Epithelial cell of prostate (primary cell): Measurements from ENCODE around the gene SPEG.
A peak's percentile ranks its signal among the peaks of the same experiment; 100 is the strongest.

Experiments used
- DNase-seq: peaks from one replicate; pipeline ENCODE4 v3.0.0-alpha.2; 2011; ENCODE audit warnings: low read depth, low spot score
- H3K27ac ChIP-seq: fragments of 450-650 bp; 2 replicates; pipeline ENCODE4 v1.5.1; 2017; ENCODE audit warnings: mild to moderate bottlenecking

Gene SPEG

DNA sequence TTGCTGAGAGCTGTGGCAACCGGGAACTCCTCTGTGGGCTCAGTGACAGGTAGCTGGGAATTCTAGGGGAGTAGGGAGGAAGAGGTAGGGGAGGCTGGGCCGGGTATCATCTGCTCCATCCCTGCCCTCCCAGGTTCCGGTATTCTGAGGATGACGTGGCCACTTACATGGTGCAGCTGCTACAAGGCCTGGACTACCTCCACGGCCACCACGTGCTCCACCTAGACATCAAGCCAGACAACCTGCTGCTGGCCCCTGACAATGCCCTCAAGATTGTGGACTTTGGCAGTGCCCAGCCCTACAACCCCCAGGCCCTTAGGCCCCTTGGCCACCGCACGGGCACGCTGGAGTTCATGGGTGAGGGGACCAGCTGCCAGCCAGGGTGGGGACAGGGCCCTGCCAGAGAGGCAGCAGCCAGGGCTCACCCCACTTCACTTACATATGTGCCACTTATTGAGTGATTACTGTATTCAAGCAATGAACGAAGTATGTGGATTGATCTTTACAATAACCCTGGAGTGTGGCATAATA, 56.0 kb downstream of the SPEG start:
- no peak for DNase-seq
- H3K27ac ChIP-seq: no peak overlapping the region

DNA sequence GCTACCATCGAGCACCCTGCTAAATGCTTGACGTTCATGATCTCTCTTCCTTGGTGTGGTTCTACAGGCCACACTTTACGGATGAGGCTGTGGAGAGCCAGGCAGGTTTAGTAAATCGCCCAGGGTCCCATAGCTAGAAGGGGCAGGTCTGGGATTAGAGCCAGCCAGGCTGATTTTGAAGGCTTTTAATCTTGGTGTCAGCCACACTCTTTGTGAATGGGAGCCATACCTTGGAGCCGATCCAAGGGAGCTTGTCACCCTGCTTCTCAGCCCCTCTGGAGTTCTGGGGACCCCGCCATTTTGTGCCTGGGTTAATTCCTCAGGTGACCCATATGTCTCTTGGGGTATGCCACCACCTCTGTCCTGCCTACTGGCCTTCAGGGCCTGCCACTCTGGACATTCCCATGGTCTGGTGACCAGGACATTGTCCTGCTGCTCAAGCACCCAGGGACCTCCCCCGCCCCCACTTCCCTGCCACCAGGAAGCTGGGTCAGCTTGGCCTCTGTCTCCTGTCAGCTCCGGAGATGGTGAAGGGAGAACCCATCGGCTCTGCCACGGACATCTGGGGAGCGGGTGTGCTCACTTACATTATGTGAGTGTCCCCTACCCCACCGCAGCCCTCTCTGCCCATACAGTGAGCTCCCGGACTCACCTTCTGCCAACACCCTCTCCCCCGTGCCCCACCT, 56.8 kb downstream of the SPEG start:
- DNase-seq: no peak
- H3K27ac ChIP-seq: no peak overlapping the region

DNA sequence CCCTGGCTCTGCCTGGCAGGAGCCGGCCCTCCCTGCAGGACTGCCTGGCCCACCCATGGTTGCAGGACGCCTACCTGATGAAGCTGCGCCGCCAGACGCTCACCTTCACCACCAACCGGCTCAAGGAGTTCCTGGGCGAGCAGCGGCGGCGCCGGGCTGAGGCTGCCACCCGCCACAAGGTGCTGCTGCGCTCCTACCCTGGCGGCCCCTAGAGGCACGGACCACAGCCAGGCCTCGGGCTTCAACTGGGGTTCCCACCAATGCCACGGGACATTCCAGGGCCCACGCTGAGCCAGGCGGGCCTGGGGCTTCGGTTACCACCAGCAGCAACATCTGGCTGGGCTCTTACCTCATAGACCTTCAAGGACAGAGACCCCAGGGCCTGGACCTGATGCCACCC, 57.9 kb downstream of the SPEG start:
- no peak overlapping the region for H3K27ac ChIP-seq
- no peak for DNase-seq

DNA sequence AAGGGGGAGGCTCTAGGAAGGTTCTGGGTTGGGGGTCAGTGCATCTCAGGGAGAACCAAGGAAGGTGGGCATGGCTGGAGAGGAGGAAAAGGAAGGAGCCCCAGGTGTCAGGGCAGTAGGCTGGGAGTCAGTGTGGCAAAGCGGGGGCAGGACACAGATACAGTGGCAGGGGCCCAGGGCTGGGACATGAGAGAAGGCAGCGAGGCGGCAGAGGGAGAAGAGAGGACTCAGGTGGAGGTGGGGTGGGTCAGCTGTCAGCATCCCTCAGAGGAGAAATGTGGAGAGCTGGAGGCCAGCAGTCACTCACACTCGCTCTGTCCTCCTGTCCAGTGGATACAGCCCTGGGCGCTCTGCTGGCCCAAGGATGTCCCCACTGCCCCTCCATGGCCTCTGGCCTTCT, 58.4 kb downstream of the SPEG start:
- no peak overlapping the region for H3K27ac ChIP-seq
- no peak for DNase-seq

DNA sequence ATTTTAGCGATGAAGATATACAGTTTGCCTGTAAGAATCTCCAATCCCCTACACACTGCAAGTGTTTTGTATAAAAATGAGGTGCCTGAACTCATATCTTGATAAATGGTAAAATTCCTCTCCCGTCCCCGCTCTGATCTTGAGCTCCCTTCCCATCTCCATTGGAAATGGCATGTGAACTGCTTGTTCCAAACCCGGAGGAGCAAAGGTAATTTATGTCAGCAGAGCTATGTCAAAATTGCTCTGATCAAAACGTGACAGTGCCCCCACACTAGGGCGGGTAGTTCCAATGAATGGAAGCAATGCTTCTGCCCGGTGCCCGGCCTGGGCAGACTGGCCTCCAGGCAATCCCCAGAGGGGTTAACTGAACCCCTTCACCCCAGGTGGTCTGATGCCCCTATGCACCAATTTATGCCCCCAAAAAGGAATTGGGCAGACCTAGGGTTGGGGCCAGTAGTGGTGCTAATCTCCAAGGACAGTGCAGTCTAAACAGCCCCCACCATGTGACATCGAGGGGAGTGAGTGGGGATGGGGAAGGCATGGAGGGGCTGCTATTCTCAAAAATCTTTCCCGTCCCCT, 60.4 kb downstream of the SPEG start:
- H3K27ac ChIP-seq: no peak overlapping the region
- no peak for DNase-seq

DNA sequence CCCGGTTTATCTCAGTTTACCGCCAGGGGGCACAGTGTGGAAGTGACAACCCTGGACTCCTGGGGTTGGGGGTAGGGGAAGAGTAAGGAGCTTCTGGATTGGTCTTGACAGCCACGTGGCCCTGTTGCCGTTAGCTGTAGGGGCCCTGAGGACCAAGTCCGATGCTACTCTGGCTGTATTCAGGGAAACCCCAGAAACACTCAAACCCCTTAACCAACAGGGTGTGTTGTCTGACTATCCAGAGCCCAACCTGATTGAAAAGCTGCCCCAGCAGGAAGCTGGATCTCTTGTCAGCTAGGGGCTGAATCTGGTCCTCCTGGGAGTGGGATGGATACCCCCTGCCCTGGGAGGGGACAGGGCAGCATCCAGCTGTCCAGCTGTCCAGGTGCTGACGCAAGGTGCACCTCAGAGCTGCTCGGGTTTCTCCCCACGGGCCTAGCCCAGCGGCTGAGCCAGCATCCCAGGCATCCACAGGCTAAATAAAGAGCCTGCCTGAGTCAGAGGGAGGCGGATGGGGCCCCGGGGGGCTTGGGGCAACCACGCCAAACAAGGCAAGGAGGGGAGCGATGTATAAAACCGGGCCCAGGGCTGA, 61.0 kb downstream of the SPEG start:
- no peak for DNase-seq

DNA sequence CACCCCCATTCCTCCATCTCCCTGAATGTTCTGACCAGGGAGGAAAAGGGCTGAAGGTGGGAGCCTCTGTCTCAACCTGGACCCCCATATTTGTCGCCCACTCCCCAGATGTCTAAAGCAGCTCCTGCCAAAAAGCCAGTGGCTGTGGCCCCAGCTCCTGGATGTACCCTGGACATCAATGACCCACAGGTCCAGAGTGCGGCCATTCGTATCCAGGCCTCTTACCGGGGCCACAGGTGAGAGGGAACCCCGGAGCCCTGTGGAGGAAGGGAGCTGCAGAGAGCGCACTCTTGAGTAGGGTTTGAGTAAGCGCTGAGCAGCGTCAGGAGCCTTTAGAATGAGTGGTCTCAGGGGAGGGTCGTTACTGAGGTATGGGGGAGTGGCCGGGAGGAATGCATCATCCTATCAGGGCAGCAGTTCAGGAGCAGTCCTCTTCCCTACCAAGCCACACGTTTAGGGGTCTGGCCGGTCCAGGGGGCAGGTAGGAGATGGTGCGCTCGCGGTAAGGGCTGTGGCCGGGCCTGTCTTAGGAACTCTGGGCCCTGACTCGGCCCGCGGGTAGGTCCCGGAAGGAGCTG, 61.7 kb downstream of the SPEG start:
- no peak overlapping the region for H3K27ac ChIP-seq
- no peak for DNase-seq

More for the DNA sequence above, 61.0 kb downstream of the SPEG start:
- H3K27ac ChIP-seq: no peak overlapping the region

DNA sequence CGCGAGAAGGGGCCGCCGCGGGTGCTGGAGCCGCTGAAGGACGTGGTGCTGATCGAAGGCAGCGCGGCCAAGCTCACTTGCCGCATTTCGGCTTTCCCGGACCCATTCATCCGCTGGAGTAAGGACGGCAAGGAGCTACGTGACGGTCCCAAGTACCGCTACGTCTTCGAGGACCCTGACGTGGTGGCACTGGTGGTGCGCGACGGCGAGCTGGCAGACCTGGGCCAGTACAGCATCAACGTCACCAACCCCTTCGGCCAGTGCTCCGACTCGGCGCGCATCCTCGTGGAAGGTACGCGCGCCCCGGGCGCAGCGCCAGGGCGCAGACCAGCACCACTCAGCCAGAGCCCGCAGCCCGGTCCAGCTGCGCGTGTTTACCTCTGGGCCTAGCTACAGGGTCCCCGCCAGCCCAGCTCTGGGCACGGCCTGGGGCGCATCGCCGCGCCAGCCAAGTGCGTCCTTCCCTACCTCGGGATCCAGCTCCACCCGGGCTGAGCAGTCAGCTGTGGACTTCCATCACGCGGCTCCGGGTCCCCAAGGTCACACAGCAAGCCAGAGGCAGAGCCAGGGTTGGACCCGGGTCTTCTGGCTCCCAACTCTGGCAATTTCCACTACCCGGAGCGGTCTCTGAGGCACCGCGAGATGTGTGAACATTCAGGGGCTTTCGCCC, 62.3 kb downstream of the SPEG start:
- no peak for DNase-seq
- no peak overlapping the region for H3K27ac ChIP-seq

DNA sequence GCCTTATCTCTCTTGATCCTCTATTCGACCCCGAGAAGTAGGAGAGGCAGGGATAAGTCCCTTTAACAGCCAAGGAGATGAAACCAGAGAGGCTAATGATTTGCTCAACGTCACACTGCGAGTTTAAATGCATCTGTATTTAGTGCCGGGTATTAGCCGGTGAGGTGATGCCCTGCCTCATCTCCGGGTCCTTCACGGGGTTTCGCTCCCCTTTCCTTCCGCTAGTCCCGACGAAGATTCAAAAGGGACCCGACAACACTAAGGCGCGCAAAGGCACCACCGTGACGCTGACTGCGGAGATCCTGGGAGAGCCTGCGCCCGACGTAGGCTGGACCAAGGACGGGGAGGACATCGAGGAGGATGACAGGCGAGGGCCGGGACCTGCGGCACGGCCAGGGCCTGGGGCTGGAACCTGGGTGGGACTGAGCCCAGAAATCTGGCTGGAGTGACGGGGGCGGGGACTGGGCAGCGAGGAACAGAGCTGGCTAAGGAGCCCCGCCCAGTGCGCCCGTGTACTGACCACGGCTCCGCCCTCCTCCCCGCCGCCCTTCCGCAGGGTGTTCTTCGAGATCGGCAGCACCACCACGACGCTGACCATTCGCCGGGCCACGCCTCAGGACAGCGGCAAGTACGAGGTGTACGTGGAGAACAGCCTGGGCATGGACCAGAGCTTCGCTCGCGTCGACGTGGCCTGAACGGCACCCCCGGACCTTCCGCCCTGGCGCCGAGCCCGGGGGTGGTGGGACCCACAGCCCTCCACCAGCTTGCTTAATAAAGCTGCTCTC, 63.0 kb downstream of the SPEG start:
- peak overlapping the region; percentile 73 for H3K27ac ChIP-seq
- DNase-seq: no peak

DNA sequence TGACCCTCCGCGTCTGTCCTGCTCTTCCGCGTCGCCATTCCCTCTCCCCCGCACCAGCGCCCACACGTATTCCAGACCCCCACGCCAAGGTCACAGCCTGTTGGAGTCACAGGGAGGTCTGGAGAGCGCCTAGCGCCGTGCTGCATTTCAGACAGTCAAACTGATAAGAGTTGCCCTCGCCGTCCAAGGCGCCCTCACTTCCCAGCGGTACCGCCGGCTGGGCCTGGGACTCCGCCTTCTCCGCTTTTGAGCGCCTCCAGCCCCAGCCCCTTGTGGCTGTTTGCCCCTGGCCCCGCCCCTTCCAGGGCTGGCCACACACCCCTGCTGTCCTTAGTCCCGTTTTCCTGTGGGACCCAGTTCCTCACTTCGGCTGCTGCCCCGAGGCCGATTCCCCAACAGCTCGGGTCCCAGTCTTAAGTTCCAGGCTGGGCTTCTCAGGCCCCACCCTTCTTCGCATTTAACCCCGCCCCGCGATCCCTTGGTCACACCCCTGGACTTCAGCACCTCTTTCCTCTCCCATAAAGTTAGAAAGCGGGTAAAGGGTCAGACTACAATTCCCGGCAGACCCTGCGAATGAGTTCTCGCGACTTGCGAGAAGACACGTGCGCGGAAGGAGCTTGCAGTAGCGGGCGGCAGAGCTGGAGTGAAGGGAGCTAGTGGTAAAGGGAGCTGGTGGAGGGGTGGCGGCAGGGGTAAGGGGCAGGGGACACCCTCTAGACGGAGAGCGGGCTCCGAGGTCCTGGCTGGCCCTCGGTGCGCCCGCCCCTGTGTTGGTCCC, 63.8 kb downstream of the SPEG start, which contains the start of gene GMPPA:
TSS of gene GMPPA (plus strand) at position 612 of the 778 bp plus-strand sequence. CDS start 1,085 bp downstream, outside the sequence.
- peak; percentile 91 for DNase-seq
- H3K27ac ChIP-seq: peak within 1 kb of the TSS; percentile 73

DNA sequence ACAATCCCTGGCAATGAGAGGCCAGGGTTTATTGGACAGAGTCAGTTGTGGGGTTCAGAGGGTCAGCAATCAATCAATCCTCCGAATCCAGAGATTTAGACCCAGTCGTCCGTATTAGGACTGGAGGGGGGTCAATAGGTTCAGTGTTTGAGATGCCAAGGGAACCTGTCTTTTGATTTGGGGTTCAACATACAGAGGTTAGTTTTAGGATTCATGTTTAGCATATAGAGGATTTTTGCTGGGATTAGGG, 64.3 kb downstream of the SPEG start:
- H3K27ac ChIP-seq: peak overlapping the region; percentile 73
- no peak for DNase-seq

DNA sequence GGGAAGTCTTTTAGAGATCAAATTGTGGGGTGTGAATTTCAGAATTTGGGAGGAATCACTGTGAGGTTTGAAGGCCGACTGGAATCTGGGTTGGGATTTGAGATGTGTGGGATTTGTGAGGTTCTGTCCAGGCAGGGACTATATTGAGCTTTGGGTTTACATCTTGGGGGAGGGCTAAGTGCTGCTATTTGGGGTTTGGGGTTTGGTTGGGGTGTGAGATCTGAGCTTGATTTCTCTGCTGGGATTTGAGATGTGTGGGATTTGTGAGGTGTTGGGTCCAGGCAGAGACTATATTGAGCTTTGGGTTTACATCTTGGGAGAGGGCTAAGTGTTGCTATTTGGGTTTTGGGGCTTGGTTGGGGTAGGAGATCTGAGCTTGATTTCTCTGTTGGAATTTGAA, 64.9 kb downstream of the SPEG start:
- DNase-seq: no peak
- no peak overlapping the region for H3K27ac ChIP-seq

DNA sequence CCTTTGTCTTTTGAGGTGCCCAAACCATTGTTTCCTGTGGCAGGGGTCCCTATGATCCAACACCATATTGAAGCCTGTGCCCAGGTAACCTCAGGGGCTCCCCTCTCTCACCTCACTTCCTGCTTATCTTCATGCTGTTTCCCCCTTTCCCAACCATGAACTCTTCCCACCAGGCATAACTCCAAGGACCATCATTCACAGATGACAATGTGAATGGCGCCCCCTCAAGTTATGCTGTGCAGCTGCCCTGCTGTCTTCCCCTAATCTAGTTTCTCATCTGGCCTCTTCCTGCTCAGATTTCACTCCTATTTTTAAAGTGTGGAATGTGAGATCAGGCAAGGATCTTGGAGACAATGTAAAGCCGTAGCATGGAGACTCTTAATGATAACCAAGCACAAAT, 65.5 kb downstream of the SPEG start:
- H3K27ac ChIP-seq: no peak overlapping the region
- DNase-seq: no peak

DNA sequence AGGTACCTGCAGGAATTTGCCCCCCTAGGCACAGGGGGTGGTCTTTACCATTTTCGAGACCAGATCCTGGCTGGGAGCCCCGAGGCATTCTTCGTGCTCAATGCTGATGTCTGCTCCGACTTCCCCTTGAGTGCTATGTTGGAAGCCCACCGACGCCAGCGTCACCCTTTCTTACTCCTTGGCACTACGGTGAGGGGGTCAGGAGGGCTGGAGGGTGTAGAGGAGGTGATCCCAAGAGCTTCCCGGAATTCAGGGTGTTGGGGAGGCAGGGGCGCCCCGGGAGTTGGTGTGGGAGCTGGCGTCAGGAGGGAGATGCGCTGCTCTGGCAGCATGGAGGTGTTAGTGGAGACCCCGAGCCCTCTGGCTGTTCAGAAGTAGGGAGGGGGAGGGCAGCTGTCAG, 67.2 kb downstream of the SPEG start:
- no peak for DNase-seq

DNA sequence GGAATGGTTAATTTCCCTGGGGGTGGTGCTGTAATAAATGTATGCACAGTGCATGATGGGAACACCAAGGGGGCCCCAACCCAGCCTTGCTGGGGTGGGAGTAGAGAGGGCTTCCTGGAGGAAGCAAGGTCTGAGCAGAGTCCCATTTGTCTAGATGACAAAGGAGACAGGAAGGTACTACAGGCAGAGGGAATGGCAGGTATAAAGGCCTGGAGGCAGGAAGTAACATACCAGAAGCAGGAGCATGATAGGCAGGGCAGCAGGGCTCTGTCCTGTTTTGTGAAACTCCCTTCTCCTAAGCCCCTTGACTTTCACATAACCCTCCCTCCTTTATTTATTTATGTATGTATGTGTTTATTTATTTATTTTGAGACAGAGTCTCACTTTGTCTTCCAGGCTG, 68.0 kb downstream of the SPEG start:
- no peak overlapping the region for H3K27ac ChIP-seq
- no peak for DNase-seq

More for the DNA sequence above, 67.2 kb downstream of the SPEG start:
- no peak overlapping the region for H3K27ac ChIP-seq

DNA sequence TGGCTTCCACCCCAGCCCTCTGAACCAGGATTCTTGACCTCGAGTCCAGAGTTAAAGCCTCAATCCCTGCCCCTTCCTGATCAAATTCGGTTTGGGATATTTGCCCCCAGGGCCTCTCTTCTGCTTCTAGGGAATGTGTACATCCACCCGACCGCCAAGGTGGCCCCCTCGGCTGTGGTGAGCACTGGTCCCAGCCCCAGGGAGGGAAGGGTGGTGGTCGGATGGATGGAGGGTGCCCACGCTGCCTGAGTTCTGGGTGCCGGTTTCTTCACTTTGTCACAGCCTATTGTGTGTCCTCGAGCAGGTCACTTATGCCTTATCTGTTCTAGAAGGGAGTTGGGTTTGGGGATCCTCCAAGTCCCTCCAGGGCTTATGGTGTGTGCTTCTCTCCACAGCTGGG, 70.9 kb downstream of the SPEG start:
- DNase-seq: no peak
- H3K27ac ChIP-seq: no peak overlapping the region

DNA sequence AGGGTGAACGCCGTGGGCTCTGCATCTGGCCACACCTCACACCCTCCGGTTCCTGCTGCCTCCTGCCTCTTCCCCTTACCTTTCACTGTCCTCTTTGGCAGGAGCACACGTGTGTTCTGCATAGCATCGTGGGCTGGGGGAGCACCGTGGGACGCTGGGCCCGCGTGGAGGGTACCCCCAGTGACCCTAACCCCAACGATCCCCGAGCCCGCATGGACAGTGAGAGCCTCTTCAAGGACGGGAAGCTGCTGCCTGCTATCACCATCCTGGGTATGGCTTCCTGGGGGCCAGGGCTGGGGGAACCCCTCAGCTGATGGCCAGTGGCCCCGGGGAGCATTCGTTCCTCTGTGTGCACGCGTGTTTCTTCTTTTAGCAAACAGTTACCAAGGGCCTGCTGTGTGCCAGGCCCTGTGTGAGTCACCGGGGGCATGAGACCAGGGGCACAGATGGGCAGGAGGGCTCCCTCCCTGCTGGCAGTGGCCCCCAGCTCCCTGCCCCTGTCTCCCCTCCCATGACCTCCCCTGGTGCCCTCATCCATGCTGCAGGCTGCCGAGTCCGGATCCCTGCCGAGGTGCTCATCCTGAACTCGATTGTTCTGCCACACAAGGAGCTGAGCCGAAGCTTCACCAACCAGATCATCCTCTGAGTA, 71.6 kb downstream of the SPEG start:
- DNase-seq: no peak
- no peak overlapping the region for H3K27ac ChIP-seq

DNA sequence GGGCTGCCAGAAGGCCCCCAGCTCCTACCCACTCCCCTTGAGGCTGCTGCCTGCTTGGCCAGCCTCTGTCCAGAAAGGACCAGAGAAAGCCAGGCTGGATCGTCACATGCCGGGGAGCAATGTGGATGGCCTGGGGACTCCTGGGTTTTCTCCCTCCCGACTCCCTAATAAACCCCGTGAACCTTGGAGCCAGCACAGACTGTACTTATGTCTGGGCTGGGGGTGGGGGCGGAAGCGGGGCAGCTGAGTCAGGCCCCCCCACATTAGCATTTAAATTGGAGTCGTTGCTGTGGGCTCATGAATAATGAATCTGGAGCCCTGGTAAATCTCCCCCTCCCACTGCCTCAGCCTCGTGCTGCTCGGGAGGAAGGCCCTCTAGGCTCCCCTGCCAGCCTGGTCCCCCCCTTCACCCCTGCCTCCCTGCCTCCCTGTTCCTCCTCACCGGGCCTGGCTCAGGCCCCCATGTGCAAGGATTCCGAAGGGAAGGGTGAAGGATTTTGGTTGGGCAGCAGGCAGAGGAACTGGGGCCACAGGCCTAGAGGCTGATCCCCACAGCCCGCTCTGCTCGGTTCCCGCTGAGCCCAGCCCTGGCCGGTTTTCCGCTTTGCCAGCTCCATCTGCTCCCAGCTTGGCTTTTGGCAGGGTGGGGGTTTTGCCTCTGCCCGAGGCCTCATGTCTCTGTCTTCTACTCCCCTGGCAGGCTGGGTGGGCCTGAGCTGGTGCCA, 72.3 kb downstream of the SPEG start:
- no peak overlapping the region for H3K27ac ChIP-seq
- DNase-seq: no peak
